IPS DF 4.7 (cell line): ENCODE data around the gene ROBO1.
"Not testable (repeated sequence)": the region's sequence is repeated elsewhere in the genome, so short reads cannot be mapped to it uniquely, and the experiment has no call there.

Experiments
- DNase-seq: peaks from one replicate; pipeline ENCODE4 v3.0.0-alpha.2; 2013; ENCODE audit warnings: low spot score; ENCODE audit errors: extremely low read depth

Gene ROBO1

DNA sequence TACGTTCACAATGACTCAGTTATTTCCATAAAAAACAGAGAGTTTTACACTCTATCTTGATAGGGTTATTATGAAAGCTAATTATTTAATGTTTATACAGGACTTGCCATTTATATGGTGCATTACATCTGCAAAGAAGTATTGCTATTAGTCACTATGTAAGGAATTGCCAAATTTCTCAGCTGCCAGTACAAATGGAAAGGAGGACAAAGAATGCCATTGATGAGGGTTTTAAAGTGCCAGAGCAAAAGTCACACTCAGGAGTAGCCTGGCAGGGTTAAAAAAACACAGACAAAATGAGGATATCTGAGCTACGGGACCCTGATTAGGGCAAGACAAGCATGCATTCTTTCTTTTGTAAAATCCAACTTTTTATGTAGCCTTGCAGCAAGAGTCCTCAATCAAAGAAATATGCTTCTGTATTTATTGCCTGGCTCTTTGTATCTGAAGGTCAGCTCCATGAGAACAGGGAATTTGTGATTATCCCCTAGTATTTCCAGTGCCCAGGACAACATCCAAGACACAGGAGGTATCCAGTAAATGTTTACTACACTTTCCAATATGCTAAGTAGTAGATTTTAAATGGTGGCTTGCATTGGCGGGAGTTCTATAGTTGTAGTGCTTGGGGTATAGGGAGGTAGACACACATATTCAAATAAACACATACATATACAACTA lies 1013.6 kb downstream of the ROBO1 start:
- no peak for DNase-seq

DNA sequence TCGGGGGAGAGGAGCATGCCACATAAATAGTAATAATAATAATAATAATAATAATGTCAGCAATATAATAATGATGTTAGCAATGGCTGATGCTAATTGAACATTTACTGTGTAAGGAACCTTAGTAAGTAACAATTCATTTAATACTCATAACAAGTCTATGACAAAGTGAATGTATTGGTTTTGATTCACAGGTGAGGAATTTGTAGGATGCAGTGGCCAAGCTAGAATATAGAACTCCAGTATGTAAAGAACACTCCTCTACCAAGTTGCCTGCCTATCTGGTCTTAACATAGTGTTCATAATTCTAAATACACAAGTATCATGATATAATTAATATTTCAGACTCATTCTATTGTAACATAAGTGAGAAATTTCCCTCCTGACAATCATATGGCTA lies 1016.5 kb downstream of the ROBO1 start:
- DNase-seq = no peak

DNA sequence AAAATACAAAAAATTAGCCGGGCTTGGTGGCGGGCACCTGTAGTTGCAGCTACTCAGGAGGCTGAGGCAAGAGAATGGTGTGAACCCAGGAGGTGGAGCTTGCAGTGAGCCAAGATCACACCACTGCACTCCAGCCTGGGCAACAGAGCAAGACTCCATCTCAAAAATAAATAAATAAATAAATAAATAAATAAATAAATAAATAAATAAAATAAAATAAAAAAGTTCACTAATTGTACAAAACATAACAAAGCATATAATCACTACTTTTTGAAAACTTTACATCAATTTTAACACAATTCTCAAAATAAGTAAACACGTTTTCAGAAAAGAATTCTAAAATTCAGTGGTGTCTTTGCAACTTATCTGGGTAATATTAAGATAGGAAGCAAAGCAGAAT lies 1017.5 kb downstream of the ROBO1 start:
- not testable (repeated sequence) for DNase-seq

DNA sequence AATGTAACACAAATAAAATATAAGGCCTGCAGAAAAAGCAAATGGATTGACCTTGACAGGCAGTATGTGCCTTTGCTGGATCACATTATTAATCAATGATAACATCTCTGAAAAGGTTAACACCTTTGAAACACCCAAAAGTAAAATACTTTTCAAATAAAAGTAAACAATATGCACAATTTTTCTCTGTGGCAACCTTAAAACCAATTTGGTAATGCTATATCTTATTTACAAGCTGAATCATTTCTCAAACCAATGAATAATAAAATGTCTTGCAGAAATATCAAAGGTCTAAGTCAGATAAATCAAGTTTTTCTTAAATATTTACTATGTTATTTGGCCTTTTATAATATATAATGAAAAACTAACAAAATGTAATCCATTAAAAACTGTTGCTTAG lies 1018.7 kb downstream of the ROBO1 start:
- DNase-seq = no peak

DNA sequence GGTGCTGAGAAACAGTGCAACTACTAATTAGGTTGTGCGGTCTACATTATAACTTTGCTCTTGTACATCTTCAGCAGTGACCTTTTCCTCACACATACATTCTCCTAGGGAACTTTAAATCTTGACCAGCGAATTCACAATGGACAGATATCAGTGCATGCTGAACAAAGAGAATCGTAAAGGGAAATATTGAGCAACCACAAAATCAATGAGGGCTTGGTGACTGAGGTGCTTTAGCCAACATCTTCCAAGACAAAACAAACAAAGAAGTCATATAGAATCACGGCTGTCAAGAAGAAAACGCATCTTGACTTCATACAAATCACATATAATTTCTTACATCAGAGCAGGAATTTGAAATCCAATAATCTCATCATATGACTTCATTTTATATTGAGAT lies 1022.0 kb downstream of the ROBO1 start:
- no peak for DNase-seq

DNA sequence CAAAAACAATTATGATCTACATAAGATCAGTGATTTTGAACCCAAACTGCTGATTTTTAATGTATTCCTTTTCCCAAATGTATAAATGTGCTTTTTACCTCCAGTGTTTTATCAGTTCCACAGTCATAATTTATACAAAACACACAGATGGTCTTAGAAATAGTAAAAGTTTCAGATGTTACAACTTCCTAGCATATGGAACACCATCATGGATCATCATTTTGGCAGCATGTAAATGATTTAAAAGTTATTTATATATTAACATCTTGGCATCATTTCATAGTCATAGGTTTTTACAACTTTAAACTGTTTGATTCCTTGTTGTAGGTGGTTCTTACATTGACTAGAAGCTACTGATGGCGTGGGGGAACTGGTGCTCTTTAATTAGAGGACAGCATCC lies 1025.3 kb downstream of the ROBO1 start:
- DNase-seq = no peak

DNA sequence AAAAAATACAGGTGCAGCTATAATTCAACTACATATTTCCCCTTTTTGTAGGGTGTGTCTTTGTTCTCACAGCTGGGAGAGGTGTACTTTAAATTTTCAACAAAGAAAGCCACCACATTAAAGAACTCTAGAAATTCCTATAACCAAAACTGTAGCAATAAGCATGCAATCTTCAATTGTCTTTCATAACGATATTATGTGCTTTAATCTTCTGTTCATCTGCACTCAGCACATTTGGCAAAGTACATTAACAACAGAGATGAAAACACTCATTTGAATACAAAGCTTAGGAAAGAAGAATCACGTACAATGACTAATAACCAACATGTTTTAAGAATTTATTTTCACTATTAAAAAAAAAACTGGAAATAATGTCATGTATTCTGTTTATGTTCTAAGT lies 1025.8 kb downstream of the ROBO1 start:
- DNase-seq = no peak

DNA sequence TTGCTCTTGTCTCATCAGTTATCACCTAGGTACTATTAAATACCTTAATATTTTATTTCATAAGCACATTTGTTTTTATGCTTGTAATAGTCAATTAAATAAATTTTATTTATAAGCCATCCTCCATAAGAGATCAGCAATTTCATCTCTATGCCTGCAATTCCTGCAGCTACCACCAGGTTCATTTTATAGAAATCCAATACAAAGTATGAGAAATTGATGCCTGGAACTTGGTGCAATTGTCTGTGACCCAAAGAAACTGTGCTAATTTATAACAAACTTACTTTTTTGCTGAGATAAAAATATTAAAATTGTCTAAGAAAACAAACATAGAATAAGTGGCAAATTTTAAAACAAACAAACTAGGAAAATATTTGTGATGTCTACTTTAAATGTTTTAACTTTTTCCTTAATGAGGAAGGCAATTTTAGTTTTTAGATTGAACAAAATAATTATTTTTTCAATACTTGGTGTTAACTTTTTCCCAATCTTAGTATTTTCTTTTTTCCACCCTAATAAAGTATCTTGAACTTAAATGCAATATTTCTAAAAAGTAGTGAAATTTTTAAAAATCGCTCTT lies 1026.6 kb downstream of the ROBO1 start:
- no peak for DNase-seq

DNA sequence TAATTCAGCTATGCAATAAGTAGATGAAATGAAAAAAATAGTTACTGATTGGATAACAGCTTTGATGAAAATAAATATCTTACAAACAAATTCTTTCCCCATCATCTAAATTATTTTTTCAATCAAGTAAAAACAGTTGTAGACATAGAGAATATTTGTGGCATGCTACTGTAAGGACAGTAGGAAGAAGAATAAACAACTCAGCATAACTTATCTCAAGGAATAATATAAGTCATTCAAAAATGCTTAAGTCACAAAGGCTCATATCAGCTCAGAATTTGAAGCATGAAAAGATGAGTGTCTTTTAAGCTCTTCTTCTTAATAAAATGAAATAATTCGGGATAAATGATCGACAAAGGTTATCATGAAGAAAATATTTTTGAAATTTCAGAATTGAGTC lies 1029.0 kb downstream of the ROBO1 start:
- no peak for DNase-seq

DNA sequence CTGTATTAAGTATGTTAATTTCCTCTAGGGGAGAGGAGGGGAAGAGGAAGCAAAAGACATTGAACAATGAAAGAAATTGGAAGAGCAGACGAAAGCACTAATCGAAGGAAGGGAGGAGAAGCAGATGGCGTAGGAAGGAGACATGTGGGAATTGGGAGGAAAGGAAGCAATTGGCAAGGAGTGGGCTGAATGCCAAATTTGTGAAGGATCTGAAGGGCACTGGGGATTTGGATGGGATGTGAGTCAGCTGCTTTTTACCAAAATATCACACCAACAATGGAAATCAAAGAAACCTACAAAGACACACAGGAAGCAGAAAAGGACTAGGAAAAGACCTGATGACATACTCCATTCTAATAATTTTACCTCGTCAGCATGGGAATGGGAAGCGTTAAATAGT lies 1029.8 kb downstream of the ROBO1 start:
- no peak for DNase-seq

DNA sequence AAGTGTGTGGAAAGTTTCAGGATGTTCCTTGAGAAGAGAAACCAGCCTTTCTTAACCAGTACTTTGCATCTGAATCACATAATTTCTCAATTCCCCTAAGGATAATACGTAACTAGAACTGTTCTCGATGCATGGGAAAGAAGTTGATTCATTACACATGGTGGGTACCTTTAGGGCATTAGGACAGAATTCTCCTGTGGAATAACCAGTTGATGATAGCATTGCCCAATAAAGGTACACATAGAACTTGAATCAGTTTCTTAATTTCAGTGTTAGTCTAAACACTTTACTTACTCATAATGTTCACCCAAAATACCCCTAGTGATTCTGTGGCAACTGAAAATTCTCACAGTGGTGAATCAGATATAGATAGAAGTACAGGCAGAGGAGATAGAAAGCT lies 1030.9 kb downstream of the ROBO1 start:
- no peak for DNase-seq

DNA sequence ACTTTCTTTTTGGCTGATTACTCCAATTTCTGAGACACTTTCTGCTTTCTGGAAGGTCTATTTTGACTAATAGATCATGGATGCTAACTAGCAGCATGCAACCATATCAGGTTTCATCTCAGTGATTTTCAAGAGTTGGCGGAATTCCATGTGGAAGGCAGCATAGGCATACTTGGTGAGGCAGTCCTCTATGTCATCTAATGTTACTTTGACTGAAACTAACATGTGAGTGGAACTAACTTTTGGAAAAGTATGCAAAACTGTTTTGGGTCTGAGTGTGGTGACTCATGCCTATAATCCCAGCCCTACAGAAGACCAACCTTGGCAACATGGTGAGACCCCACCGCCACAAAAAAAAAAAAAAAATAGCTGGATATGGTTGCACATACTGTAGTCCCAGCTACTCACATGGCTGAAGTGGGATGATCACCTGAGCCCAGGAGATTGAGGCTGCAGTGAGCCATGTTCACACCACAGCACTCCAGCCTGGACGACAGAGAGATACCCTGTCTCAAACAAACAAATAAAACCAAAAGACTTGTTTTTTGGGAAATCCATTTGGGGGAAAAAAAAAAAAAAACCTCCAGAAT lies 1033.7 kb downstream of the ROBO1 start:
- no peak for DNase-seq

DNA sequence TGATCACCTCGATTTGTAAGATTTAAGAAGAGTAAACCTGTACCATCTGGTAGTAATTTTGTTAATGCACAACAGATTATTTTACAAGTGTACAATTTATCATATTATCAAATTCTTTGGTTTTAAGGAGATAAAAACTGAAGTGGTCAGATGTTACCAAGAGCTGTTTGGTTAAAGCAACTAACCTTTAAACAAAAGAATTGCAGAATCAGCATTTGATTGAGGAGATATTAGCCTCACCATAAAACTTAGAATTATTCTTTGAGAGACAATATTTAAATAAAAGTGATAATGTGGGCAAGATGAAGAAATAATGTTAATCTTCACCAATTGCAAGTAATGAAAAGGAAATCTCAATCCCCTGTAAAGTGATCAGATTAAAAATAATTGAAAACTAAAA lies 1034.9 kb downstream of the ROBO1 start:
- DNase-seq = no peak

DNA sequence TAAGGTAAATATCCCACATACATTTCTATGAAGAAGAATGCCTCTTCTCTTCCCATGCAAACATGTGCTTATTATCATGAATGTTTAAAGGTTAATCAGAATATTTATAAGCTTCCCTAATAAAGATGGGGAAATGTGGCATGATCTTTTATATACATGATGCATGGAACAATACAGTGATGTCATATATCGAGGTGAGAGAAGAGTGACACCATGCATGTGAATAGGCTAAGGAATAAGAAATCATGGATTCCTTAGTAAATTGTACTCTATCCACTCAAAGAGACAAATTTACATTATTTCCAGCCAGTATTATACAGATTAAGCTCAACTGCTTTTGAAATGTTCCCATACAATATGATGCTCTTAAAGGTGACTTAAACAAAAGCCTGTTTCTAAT lies 1035.3 kb downstream of the ROBO1 start:
- no peak for DNase-seq

DNA sequence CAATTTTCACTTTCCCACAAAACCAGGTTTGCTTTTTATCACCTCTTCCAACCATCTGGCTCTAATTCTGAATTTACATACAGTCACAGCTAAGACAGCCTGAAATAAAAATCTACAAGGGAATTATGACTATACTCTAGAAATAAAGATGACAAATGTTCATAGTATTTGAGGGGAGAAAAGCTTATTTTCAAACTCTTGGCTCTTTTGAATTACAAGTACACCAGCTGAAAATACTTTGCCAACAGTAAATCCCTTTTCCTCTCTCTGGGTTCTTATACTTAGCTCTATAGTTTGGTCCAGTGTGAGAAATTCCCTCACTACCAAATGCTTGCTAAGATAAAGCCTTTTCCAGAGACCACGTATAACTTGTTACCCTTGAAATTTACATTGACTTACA lies 1037.9 kb downstream of the ROBO1 start:
- no peak for DNase-seq

DNA sequence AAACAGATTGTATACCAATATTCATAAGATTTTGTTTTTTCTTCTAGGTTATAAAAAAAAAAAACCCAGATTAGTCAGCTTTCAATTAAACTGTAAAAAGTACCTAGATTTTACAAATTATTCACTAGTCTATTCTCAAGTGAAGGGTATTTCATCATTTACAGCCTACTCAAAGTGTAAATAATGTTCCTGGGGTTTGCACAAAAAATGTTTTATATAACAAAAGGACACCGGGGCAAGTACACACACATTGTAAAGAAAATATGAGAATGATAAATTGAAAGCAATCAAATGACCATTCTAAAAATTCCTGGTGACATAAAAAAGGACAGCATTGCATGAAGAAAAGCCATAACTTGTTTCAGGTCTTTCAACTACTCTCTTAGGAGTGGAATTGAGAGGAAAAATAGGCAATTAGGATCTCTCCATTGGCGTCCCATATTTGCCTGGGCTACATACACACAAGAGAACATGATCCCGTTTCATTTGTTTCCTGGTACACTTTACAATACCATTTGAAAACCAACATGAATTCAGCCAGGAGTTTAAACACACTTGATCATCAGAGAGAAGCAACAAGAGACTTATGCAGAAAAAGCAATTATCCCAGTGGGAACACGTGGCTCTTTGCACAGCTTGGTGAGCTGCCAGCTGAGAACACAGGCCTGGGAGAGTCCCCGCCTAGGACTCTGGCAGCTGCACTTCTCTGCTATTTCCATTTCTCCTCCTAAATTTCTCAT lies 1039.2 kb downstream of the ROBO1 start:
- no peak for DNase-seq

DNA sequence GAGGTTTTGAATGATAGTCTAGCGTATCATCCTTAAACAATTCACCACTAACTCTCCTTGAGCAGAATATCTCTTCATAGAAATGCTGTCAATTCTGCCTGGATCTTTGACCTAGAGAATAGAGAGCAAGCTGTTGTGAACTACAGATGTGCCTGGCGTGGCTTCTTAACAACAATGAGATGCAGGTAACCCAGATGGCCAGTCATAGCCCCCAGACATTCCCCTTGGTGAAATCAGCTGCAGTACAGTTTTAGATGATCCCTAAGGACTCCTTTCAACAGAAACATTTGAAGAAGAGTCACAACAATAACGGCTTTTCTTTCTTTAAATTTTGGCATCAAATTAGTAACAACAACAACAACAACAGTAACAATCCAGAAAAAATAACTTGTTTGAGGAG lies 1041.3 kb downstream of the ROBO1 start:
- no peak for DNase-seq

DNA sequence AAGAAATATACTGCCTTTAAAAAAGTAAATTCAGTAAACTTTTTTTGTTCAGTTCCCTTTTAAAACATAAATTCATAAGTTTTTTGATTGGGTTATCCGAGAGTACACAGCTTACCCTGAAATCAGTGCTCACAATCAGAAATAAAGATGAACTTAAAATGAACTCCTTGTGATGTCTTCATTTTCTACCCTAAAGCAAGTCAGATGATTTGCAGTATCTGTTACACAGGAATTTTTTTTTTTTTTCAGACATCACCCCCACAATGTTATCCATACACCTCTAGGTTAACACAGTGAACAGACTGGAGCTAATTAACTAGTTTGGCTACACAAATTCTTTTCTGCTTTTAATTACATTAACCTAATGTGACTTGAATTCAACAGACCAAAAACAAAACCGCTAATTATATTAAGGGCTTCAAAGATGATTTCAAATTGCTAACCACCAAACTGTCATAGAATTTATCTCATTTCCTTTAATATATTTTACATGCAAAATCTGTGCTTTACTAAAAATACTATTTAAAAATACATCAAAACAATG lies 1042.0 kb downstream of the ROBO1 start:
- no peak for DNase-seq

DNA sequence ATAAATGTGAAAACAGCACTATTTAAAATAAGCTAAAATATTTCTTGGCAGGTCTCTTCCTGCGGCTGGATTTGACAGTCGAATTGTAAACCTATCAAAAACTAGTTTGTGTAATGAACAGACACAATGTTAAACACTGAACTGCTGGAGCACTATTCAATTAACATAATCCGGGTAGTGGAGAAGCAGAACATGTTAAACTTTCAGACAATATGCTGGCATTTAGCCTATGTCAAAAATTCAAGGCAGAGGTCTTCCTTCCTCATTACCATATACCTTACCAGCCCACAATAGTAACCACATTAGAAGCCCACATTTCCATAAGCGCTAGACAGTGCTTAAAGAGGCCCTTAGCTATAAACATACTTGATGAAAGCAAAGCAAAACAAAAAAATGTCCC lies 1042.9 kb downstream of the ROBO1 start:
- DNase-seq = no peak

DNA sequence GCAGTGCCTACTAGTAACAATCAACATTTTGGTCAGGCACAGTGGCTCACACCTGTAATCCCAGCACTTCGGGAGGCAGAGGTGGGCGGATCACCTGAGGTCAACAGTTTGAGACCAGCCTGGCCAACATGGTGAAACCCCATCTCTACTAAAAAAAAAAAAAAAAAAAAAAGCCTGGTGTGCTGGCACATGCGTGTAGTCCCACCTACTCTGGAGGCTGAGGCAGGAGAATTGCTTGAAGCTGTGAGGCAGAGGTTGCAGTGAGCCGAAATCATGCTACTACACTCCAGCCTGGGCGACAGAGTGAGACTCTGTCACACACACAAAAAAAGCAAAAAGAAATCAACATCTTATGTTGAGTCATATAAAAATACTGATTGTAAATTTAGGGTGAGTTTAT lies 1043.4 kb downstream of the ROBO1 start:
- not testable (repeated sequence) for DNase-seq

DNA sequence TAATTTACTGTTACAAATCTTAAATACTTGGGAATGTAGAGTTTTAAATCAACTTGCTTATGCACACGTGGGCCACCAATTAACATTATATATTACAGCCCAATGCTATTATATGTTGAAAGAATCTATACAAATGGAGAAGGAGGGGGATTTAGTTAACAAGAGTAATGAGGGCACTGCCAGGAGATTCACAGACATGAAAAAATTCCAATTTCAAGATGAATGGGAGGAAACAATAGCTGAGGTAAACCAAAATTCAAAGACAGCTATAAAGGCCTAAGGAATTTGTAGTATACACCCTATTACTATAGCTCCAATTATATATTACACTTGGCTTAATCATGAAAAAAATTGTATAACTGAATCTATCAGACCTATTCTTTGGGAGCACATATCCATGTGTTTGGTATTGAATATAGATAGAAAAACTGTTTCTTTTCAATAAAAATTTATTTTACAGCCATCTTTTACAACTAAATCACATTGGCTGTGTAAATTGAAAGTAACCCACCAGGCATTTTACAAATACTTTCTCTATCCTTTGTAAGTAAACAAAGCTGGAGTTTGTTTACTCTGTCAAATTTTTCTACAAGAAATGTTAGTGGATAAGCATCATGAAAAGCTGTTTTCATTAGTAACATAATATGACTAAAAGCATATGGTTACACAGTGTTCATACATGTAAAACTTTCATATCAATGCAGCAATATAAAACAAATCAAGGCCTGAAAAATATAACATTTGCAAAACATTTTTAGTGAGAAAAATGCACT lies 1045.8 kb downstream of the ROBO1 start:
- no peak for DNase-seq
